ENCODE measurements around the gene ACY1.

ACY1 gene

GRCh38 chr3:51974963-51975851 lies 8.1 kb upstream of the ACY1 start, which contains the start of gene ABHD14A:
Gene ABHD14A (plus strand): TSS chr3:51975064. CDS start chr3:51975136, 72 bp downstream.
- Histone ChIP-seq H3K4me3 (ENCODE audit: low read depth, low read length) (peak within 1 kb of the TSS; percentile 44), H3K9me3 (ENCODE audit: control insufficient read depth, insufficient read depth, low read depth, low read length) (no peaks in the 10 kb centered on the region), H3K4me1 (ENCODE audit: control insufficient read depth, insufficient read depth, low read length) (no peaks in the 10 kb centered on the region), H3K36me3 (ENCODE audit: control insufficient read depth in 2 of 2, insufficient read depth in 1 of 2, low read length in 2 of 2) (peaks cover 0 to 9% of the 10 kb centered on the region in 2 experiments; a peak in 1 of 3 replicates), H3K27ac (ENCODE audit: extremely low read depth, low read depth, low read length) (no peak within 1 kb of the TSS; the same call in 1 of the 2 replicates)
- POLR2A ChIA-PET = interaction anchor here (0.9 to 3.4 kb wide), 2 partner anchors 7 to 13 kb away, joined by 3 to 22 read pairs; partner anchors contain the start of gene ACY1
- CTCF ChIA-PET = interaction anchor here (0.6 to 3.2 kb wide), 6 partner anchors 8 to 586 kb away, joined by 3 to 38 read pairs (median 8); partner anchors contain the start of genes ACY1 and PARP3
- TF ChIP-seq ZNF660 (tag by site-specific recombination; IDR thresholded peaks at IDR 0.05) (no peak), ZNF488 (tag by site-specific recombination; IDR thresholded peaks at IDR 0.05) (no peak), ZNF121 (tag by site-specific recombination; IDR thresholded peaks at IDR 0.05) (no peak), ZNF398 (tag by site-specific recombination; IDR thresholded peaks at IDR 0.05) (no peak), KLF17 (tag by site-specific recombination; IDR thresholded peaks at IDR 0.05) (0 out of 2 replicates have a peak, but pooled peaks have one; percentile 19), ZNF174 (tag by site-specific recombination; IDR thresholded peaks at IDR 0.05) (no peak), PATZ1 (tag by site-specific recombination; IDR thresholded peaks at IDR 0.05) (0 out of 2 replicates have a peak, but pooled peaks have one; percentile 29), ZNF510 (tag by site-specific recombination; IDR thresholded peaks at IDR 0.05; ENCODE audit: insufficient replicate concordance) (no peak), ZNF26 (tag by site-specific recombination; IDR thresholded peaks at IDR 0.05) (no peak), ZSCAN5A (tag by site-specific recombination; IDR thresholded peaks at IDR 0.05) (no peak), PRDM6 (tag by site-specific recombination; IDR thresholded peaks at IDR 0.05) (no peak), ZNF513 (tag by site-specific recombination; IDR thresholded peaks at IDR 0.05) (no peak), ZBTB20 (tag by site-specific recombination; IDR thresholded peaks at IDR 0.05) (peak; percentile 40; the same call in 1 of the 2 replicates), ZNF266 (tag by site-specific recombination; IDR thresholded peaks at IDR 0.05; ENCODE audit: low read depth) (no peak), ZNF785 (tag by site-specific recombination; IDR thresholded peaks at IDR 0.05) (no peak), ZNF140 (tag by site-specific recombination; IDR thresholded peaks at IDR 0.05) (no peak), ZNF280D (tag by site-specific recombination; IDR thresholded peaks at IDR 0.05) (no peak)

Data from HEK293 (cell line).